GM11168 (cell line): ENCODE data around the gene PTH1R.

ENCODE experiments used
- in situ Hi-C: fragments of 300-500 bp; cut with MboI; formaldehyde crosslinking; loops from one replicate; pipeline ENCODE4 v1.12.0; 2022; ENCODE audit warnings: low sequenced_read_pairs; ENCODE audit not compliant: unreplicated experiment

The PTH1R gene

GRCh38 chr3:46877406-46878125 is at the start of gene PTH1R:
TSS of gene PTH1R (plus strand) at chr3:46877721. CDS start at chr3:46883560, 5,839 bp downstream.
- in situ Hi-C loops, result no loop called here

- in situ Hi-C loops, result no loop called here
These were observed 47.8 kb upstream of the PTH1R start for GRCh38 chr3:46829699-46830208.

- in situ Hi-C loops, result no loop called here
These were observed 46.7 kb upstream of the PTH1R start for GRCh38 chr3:46830801-46831200.

- in situ Hi-C loops, result no loop called here
These were observed 46.2 kb upstream of the PTH1R start for GRCh38 chr3:46831316-46831715.

- in situ Hi-C loops, result no loop called here
These were observed 45.7 kb upstream of the PTH1R start for GRCh38 chr3:46831841-46832240.

- in situ Hi-C loops, result no loop called here
These were observed 43.9 kb upstream of the PTH1R start for GRCh38 chr3:46833346-46834300.

GRCh38 chr3:46835054-46835453 is 42.5 kb upstream of the PTH1R start:
- in situ Hi-C loops, result no loop called here

- in situ Hi-C loops, result no loop called here
These were observed 42.0 kb upstream of the PTH1R start for GRCh38 chr3:46835491-46835890.

- in situ Hi-C loops, result no loop called here
These were observed 39.2 kb upstream of the PTH1R start for GRCh38 chr3:46838301-46838700.

- in situ Hi-C loops, result no loop called here
These were observed 37.0 kb upstream of the PTH1R start for GRCh38 chr3:46840491-46840890.

- in situ Hi-C loops, result no loop called here
These were observed 34.0 kb upstream of the PTH1R start for GRCh38 chr3:46843508-46843907.

- in situ Hi-C loops, result no loop called here
These were observed 33.1 kb upstream of the PTH1R start for GRCh38 chr3:46844397-46844796.

GRCh38 chr3:46844881-46845312 is 32.6 kb upstream of the PTH1R start:
- in situ Hi-C loops, result no loop called here

- in situ Hi-C loops, result no loop called here
These were observed 32.1 kb upstream of the PTH1R start for GRCh38 chr3:46845397-46845859.

GRCh38 chr3:46845860-46846623 is 31.5 kb upstream of the PTH1R start:
- in situ Hi-C loops, result no loop called here

- in situ Hi-C loops, result no loop called here
These were observed 30.6 kb upstream of the PTH1R start for GRCh38 chr3:46846624-46847542.

- in situ Hi-C loops, result no loop called here
These were observed 29.8 kb upstream of the PTH1R start for GRCh38 chr3:46847744-46848143.

- in situ Hi-C loops, result no loop called here
These were observed 29.1 kb upstream of the PTH1R start for GRCh38 chr3:46848271-46849044.
